GM12873 (cell line): Measurements from ENCODE around the gene TIE1.

Source experiments
- CTCF ChIP-seq: IDR thresholded peaks from 2 replicates; pipeline ENCODE4 v1.5.1; 2012; ENCODE audit warnings: low read depth, mild to moderate bottlenecking, moderate library complexity, low read length, control low read depth; ENCODE audit not compliant: insufficient read depth; ENCODE audit errors: missing control alignments

The TIE1 gene

GRCh38 chr1:43321331-43321891, 20.6 kb downstream of the TIE1 start:
- TF ChIP-seq CTCF: no peak

GRCh38 chr1:43322506-43322905, 21.7 kb downstream of the TIE1 start:
- no peak for TF ChIP-seq CTCF

- TF ChIP-seq CTCF: no peak
Measured at GRCh38 chr1:43324810-43325209, 24.0 kb downstream of the TIE1 start.

GRCh38 chr1:43325381-43325780, 24.6 kb downstream of the TIE1 start:
- no peak for TF ChIP-seq CTCF

- no peak for TF ChIP-seq CTCF
Measured at GRCh38 chr1:43327549-43328292, 26.9 kb downstream of the TIE1 start.

- TF ChIP-seq CTCF: no peak
Measured at GRCh38 chr1:43329995-43330751, 29.4 kb downstream of the TIE1 start.

GRCh38 chr1:43331688-43332087, 30.9 kb downstream of the TIE1 start:
- no peak for TF ChIP-seq CTCF
